ENCODE measurements around the gene MZT2A.
"Not testable (repeated sequence)": the region's sequence is repeated elsewhere in the genome, so short reads cannot be mapped to it uniquely, and the experiment has no call there.

- TF ChIP-seq TCF7 (CRISPR knock-in tag; IDR thresholded peaks at IDR 0.05; ENCODE audit: low read depth); MXD4 (CRISPR knock-in tag; IDR thresholded peaks at IDR 0.05; ENCODE audit: borderline replicate concordance); USF2 (CRISPR knock-in tag; IDR thresholded peaks at IDR 0.05); MAX (CRISPR knock-in tag; IDR thresholded peaks at IDR 0.05); CTCF (IDR thresholded peaks at IDR 0.05); JAZF1 (CRISPR knock-in tag; IDR thresholded peaks at IDR 0.05); ZNF416 (CRISPR knock-in tag; IDR thresholded peaks at IDR 0.05); E2F5 (CRISPR knock-in tag; IDR thresholded peaks at IDR 0.05); PREB (CRISPR knock-in tag; IDR thresholded peaks at IDR 0.05; ENCODE audit: borderline replicate concordance); ZNF219 (CRISPR knock-in tag; IDR thresholded peaks at IDR 0.05; ENCODE audit: borderline replicate concordance); AR (CRISPR knock-in tag; IDR thresholded peaks at IDR 0.05); FOXK1 (CRISPR knock-in tag; IDR thresholded peaks at IDR 0.05): not testable (repeated sequence)
These were observed 47.3 kb downstream of the MZT2A start for GRCh38 chr2:131444736-131445514.
